GM21390 (cell line): ENCODE data around the gene MMAB.

Source experiments
- ATAC-seq: cut with Tn5 transposase; IDR thresholded peaks from one replicate; pipeline ENCODE4 v1.9.1; 2021; ENCODE audit not compliant: unreplicated experiment

MMAB gene

DNA sequence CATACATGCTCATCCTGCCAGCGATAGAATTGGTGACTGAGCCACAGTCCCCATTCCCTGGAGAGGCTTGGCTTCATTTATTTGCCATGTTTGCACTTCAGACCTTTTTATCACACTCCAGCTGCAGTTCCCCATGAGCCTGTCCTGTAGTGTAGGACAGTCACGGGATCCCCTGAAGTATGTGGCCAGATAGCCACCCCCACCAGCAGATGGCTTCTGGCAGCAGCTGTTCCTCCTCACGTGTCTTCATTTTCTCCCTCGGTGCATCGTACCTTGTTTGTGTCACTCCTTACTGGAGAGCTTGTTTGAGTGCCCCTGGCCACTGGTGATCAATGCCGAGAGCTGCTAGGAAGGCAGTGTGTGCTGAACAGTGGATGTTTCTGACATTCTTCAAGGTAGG lies 55.7 kb downstream of the MMAB start:
- ATAC-seq: no peak

GRCh38 chr12:109513977-109514376 lies 59.3 kb downstream of the MMAB start:
- no peak for ATAC-seq

GRCh38 chr12:109513051-109513450 lies 60.3 kb downstream of the MMAB start:
- no peak for ATAC-seq

DNA sequence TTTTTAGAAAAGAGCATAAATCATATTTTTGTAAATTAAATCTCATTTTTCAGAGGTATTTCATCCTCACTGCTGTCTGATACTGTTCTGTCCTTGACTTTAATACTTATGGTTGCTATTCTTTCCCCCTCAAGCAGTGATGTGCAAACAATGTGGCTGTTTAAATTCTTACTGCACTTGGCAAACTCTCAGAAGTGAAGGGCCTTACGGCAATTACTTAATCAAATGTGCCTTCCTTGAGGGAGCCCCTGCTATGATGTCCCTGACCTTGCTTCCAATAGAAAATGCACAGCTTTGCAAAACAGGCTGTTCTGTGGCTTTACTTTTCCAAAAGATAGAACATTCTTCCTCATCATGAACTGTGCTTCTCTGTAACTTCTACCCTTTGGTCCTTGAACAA lies 60.7 kb downstream of the MMAB start:
- ATAC-seq: no peak

- no peak for ATAC-seq
Measured at GRCh38 chr12:109510196-109510595, 63.1 kb downstream of the MMAB start.

DNA sequence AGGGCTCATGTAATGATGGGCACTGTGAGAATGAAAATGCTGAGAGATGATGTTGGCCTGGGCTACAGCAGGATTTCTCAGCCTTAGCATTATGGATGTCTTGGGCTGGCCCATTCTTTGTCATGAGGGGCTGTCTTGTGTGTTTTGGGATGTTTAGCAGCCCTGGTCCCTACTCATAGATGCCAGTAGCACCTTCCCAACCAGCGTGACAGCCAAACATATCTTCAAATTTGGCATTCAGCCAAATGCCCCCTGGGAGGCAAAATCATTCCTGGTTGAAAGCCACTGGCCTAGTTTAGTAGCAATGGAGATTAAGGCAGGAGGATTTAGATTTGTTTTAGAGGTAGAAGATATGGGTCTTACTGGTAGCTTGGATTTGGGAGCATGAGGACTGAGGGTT lies 69.2 kb downstream of the MMAB start:
- no peak for ATAC-seq
